GM19372 (cell line): ENCODE results near the gene TNFRSF1A.
A peak's percentile ranks its signal among the peaks of the same experiment; 100 is the strongest.
"Not testable (repeated sequence)": the region's sequence is repeated elsewhere in the genome, so short reads cannot be mapped to it uniquely, and the experiment has no call there.

Experiments used
- ATAC-seq: cut with Tn5 transposase; IDR thresholded peaks from one replicate; pipeline ENCODE4 v1.9.1; 2021; ENCODE audit warnings: mild to moderate bottlenecking, low read depth, moderate library complexity; ENCODE audit not compliant: unreplicated experiment

Gene TNFRSF1A

GRCh38 chr12:6338955-6339354, 2.9 kb downstream of the TNFRSF1A start:
- ATAC-seq = no peak

DNA sequence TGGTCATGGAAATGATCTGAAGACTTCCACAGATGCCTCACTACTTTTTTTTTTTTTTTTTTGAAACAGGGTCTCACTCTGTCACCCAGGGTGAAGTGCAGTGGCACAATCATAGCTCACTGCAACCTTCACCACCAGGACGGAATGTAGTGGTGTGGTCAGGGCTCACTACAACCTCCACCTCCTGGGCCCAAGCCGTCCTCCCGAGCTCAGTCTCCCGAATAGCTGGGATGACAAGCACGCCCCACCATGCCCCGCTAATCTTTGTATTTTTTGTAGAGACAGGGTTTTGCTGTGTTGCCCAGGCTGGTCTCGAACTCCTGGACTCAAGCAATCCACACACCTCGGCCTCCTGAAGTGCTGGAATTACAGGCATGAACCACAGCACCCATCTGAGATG, 3.3 kb downstream of the TNFRSF1A start:
- not testable (repeated sequence) for ATAC-seq

DNA sequence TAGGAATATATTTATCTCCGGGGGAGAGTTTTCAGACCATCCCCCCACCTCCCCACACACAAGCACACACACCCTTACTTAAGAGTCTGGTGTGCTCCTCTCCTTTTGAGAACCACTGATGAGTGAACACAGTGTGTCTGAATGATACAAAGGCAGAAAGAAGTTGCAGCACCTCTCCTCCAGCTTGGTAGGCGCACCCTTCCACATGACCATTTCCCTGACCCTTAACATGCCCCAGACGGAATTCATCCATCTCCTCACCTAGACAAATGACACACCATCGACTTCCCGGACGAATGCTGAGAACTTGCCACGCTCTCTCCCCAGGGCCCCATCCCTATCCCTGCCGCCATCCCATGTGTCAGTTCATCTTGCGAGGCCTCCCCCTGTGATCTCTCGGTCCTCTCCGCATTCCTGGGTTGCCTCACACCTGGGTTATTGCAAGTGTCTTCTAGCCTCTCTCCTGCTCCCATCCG, 3.9 kb downstream of the TNFRSF1A start:
- no peak for ATAC-seq

GRCh38 chr12:6336889-6337853, 4.7 kb downstream of the TNFRSF1A start:
- ATAC-seq = no peak

GRCh38 chr12:6336079-6336888, 5.6 kb downstream of the TNFRSF1A start:
- ATAC-seq = peak; percentile 3

DNA sequence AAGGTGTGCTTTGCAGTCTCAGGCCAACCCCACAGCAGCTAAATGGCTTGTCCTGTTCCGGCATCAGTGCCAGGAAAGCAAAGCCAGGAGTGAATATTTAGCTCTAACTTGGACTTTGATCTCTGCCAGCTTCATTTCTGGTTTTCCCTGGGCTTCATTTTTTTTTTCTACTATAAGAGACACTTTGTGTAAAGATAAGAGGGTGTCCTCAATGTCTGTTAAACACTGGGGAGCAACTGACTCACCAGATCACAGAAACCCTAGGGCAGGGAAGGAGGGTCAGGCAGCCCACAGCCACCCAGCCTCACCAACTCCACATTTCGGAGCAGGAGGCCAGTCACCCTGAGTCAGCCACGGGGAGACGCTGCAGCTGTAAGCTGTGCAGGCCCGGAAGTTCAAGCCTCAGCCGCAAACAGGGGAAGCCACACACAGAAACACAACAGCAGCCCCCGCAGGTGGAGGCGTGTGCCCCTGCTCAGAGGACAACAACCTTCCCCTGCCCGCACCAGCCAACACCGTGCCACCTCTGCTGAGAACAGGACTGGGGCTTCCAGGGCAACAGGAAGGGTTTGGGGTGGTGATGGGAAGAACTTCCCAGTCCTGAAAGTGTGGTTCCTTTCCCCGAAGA, 6.3 kb downstream of the TNFRSF1A start:
- peak; percentile 85 for ATAC-seq

DNA sequence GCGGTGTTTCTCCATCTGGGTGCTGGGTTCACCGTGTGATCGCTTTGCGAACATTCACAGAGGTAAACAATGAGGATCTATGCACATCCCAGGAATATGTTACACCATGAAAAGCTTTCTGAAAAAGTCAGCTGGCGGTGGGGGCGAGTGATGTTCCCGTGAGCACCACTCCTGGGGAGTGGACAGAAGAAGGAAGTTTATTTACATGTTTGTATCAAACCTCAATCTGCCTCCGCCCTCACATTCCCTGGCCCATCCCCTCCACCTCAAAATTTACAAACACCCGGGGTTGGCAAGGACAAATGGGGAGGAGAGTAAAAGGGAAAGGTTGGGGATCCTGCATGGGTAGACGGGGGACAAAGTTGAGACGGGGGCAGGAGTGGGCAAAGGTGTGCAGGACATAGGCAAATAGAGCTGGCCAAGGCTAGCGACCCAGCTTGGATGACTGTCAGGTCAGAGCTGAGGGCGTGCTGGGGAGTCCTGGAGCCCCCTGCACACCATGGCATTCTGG, 6.9 kb downstream of the TNFRSF1A start:
- no peak for ATAC-seq

- no peak for ATAC-seq
Observed at GRCh38 chr12:6334359-6334758, 7.5 kb downstream of the TNFRSF1A start.

DNA sequence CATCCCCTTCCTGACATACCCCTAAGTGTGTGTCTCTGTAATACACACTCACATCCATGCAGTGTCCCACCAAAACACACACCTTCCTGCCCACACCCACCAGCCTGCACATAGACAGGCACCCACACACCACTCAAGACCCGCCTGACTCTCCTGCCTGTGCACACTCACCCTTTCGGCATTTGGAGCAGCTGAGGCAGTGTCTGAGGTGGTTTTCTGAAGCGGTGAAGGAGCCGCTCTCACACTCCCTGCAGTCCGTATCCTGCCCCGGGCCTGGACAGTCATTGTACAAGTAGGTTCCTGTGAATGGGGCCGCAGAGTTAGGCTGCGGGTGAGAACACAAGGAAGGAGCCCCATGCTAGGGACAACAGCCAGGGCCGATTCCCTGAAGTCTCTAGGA, 8.3 kb downstream of the TNFRSF1A start:
- ATAC-seq = no peak

DNA sequence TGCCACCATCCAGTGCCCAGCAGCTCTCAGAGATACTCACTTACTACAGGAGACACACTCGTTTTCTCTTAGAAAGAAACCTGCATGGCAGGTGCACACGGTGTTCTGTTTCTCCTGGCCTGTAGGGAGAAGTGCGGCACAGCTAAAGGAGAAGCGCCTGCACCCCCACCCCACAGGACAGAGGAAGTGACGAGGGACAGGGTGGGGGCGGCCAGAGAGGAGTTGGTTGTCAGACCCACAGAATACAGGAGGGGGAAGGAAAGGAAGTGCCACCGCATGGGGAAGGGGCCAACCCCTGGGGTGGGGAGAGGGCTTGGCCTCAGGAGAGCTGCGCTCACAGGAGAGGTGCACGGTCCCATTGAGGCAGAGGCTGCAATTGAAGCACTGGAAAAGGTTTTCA, 8.8 kb downstream of the TNFRSF1A start:
- no peak for ATAC-seq

- no peak for ATAC-seq
Observed at GRCh38 chr12:6332459-6332858, 9.4 kb downstream of the TNFRSF1A start.

- no peak for ATAC-seq
Observed at GRCh38 chr12:6330999-6331714, 10.7 kb downstream of the TNFRSF1A start.

GRCh38 chr12:6330192-6330591, 11.7 kb downstream of the TNFRSF1A start:
- ATAC-seq = no peak

DNA sequence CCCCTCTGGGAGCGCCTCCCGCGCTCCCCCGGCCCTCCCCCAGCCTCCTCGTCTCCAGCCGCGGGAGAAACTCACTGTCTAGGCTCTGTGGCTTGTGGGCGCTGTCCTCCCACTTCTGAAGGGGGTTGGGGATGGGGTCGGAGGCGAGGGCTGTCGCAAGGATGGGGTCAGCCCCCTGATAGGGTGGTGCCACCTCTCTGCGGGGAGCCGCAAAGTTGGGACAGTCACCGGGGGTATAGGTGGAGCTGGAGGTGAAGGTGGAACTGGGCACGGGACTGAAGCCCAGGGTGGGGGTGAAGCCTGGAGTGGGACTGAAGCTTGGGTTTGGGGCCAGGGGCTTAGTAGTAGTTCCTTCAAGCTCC, 12.2 kb downstream of the TNFRSF1A start:
- ATAC-seq = no peak

- ATAC-seq = no peak
Observed at GRCh38 chr12:6328945-6329702, 12.8 kb downstream of the TNFRSF1A start.

DNA sequence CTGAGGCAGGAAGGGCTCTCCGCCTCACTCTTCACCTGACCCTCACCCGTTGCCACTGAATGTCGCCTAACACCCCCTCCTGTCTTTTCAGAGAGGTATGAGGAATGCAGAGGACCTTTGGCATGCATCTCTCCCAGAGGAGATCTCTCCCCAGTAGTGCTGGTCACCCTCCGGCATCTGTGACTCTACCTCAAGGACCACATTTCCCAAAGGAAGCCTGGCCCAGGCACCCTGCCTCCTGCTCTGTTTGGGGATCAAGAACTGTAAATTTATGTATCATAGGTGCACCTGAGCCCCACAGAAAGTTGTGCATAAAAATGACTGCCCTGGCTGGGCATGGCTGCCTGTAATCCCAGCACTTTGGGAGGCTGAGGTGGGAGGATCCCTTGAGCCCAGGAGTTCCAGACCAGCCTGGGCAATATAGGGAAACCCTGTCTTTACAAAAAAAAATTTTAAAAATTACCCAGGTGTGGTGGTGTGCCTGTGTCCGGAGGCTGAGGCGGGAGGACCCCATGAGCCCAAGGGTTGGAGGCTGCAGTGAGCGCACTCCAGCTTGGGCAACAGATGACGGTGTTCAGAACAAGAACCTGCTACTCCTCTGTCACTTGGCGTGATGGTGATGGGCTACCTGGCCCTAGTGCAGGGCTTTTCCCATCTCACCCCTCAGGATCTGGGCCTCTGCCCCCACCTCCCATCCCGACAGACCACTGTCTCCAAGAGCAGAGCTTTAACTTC, 13.7 kb downstream of the TNFRSF1A start:
- no peak for ATAC-seq

DNA sequence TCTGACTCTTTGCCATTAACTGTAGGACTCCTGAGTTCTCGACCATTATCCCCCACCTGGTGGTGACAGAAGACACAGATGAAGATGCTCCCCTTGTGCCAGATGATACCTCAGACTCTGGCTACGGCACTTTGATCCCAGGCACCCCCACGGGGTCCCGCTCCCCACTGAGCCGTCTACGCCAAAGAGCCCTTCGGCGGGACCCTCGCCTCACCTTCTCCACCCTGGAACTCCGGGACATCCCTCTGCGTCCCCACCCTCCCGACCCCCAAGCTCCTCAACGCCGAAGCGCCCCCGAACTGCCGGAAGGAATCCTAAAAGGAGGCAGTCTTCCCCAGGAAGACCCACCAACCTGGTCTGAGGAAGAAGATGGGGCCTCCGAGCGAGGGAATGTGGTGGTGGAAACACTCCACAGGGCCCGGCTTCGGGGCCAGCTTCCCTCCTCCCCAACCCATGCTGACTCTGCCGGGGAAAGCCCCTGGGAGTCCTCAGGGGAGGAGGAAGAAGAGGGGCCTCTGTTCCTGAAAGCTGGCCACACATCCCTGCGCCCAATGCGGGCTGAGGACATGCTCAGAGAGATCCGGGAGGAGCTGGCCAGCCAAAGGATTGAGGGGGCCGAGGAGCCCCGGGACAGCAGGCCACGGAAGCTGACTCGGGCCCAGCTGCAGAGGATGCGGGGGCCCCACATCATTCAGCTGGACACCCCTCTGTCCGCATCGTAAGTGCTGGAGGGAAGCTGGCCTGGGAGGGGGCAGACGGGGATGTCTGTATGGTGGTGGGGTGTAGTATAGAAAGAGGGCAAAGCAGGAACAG, 14.4 kb downstream of the TNFRSF1A start:
- no peak for ATAC-seq
